SK-N-DZ (cell line): ENCODE data around the gene GALNT10.
A peak's percentile ranks its signal among the peaks of the same experiment; 100 is the strongest.

Experiments used
- DNase-seq: peaks from one replicate; pipeline ENCODE4 v3.0.0-alpha.2; 2015; ENCODE audit warnings: low spot score

GALNT10 gene

DNA sequence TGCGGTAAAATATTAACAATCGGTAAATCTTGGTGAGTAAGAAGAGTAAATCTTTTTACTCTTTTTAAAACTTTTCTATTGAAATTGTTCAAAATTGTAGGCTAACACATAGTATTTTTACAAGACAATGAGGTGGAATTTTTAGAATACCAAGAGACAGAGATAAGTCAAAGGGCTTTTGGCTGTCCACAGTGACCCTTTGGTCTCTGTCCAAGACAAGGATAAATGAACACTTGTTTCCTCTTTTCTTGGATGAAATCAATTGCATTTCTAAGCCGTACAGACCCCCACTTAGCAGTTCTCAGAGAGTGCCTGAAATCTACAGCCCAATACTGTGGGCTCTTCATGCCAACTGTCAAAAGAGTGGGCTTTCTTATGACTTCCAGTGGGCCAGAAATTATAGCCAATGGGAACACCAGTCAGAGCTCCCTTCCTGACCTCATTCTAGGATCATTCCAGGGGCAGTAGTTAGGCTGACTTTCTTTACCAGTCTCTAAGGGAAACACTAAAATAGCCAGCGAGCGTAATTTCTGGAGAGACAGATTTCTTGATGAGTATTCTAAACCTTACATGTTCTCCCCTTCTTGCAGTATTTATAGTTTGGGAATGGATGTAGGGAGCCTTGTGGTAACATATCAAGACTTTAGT is 74.1 kb downstream of the GALNT10 start:
- no peak for DNase-seq

DNA sequence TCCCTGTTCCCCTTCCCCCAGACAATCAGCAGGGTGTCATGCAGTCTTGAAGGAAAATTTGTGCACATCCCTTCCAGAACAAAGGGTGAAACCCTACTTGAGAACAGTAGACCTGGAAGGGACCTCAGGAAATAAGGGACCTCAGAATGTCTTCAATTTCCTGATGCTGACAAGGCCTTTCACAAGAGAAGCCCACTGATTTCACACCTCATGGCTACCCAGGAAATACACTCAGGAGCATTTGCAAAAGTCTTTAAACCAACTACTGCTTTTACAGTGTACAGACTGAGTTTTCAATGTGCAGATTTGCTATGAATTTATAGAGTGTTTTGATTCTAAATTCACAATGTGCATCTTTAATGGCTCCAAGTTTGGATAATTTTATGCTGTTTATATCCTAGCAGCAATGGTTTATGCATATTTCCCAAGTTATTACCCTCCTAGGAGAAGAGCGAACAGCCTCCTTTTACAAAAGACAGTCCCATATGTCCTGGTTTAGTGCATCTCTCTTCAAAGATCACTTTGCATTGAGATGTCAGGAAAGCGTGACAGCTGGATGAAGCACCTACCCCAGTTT is 74.8 kb downstream of the GALNT10 start:
- no peak for DNase-seq

DNA sequence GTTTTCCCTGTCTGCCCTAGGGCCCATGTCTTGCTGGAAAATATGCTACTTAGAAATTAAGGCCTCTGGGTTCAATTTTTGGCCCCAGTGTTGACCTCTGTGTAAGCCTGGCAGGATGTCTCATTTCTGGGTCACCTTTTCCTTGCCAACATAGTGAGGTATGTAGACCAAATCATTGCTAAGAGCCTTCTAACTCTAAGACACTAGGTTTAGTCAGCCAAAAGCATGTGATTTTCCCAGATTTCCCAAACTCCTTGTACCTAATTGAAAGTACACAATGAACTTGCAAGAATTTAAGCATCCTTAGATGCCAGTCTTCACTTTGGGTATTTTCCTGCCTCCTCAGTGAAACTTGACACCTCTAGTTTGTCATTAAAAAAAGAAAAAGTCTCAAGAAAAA is 77.0 kb downstream of the GALNT10 start:
- DNase-seq, result no peak

DNA sequence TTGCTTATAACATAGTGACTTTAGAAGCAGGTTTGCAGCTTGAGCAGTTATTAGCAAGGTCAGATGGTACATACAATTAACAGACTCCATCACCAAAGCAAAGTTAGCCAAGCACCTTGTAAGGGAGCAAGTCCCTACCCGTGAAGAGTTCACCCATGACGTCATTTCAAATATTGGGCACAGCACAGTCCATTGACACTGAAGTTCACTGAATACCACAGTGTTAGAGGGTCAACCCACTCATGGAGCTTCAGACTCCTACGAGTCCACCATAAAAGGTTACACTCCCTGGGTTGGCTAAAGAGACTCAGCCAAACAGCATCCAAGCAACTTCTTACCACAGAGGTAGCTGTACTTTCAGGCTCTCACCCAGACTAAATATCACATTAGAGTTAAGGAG is 77.5 kb downstream of the GALNT10 start:
- no peak for DNase-seq

DNA sequence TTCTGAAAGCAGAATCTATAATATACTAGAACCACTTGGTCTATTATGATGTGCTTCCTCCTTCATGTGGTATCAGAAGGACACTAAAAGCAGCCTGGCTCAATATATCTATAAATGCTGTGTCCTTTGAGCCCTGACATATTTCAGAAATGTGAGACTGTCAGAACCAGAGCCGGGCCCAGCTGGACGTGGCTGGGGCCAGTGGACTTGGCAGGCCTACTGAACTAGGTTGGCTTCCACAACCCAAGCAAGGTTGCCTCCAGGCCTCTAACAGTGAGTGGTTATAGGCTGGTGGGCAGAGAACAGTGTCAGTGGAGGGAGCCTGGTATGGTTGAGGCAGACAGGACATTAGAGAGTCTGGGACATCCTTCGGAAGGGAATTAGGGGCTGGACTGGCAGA is 78.9 kb downstream of the GALNT10 start:
- DNase-seq, result no peak

GRCh38 chr5:154271466-154271865 is 80.9 kb downstream of the GALNT10 start:
- DNase-seq, result no peak

GRCh38 chr5:154271936-154272514 is 81.5 kb downstream of the GALNT10 start:
- DNase-seq, result no peak

DNA sequence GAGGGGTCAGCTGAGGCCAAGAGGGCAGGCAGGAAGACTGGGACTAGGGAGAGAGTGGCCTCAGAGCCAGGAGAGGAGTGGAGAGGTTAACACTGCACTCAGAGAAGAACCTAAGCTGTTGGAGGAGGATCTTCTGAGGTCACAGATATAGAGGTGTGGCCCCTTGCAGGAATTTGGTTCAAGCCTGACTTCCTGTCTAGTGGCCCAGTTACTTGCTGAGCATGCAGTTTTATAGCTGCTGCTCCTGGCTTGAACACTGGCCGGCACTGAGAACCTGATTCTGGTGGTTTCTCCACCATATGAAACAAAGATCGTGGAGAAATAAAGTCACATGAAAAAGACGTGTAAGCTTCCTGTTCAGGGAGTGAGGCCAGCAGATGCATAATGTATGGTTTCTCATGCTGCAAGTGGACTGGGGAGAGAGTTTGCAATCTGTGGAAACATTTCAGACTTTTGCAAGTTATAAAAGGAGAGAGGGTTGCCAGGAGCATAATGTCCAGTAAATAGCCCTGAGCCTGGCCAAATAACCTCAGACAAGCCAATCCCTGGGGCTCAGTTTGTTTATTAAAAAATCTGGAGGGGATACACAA is 82.6 kb downstream of the GALNT10 start:
- no peak for DNase-seq

- DNase-seq, result peak; percentile 20
Observed at GRCh38 chr5:154273963-154274827, 83.7 kb downstream of the GALNT10 start.

GRCh38 chr5:154274828-154275185 is 84.3 kb downstream of the GALNT10 start:
- DNase-seq, result no peak

GRCh38 chr5:154275566-154275965 is 85.0 kb downstream of the GALNT10 start:
- no peak for DNase-seq

GRCh38 chr5:154276261-154276972 is 85.9 kb downstream of the GALNT10 start:
- DNase-seq, result peak; percentile 83

- no peak for DNase-seq
Observed at GRCh38 chr5:154276973-154277331, 86.4 kb downstream of the GALNT10 start.

- no peak for DNase-seq
Observed at GRCh38 chr5:154277499-154277898, 87.0 kb downstream of the GALNT10 start.

DNA sequence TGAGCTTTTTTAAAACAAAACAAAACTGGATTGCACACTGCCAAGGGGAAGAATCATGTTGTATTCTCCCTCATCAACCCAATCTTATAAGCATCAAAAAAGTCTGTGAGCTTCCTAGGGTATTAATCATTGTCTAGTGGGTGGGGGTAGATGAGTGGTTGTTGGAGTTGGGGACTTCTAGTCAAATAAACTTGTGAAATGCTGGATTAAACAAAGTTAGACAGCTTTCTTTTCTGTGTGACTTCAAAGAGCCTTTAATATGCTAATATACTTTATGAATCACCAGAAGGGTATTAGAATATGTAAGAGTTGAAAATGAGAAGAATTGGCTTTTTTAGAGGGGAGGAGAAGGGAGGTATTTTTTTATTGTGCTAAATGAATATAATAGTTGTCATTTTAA is 87.7 kb downstream of the GALNT10 start:
- no peak for DNase-seq

- DNase-seq, result no peak
Observed at GRCh38 chr5:154278908-154279307, 88.4 kb downstream of the GALNT10 start.

- no peak for DNase-seq
Observed at GRCh38 chr5:154284433-154284832, 93.9 kb downstream of the GALNT10 start.

- peak; percentile 41 for DNase-seq
Observed at GRCh38 chr5:154285661-154286408, 95.3 kb downstream of the GALNT10 start.

GRCh38 chr5:154286557-154286956 is 96.0 kb downstream of the GALNT10 start:
- DNase-seq, result no peak

DNA sequence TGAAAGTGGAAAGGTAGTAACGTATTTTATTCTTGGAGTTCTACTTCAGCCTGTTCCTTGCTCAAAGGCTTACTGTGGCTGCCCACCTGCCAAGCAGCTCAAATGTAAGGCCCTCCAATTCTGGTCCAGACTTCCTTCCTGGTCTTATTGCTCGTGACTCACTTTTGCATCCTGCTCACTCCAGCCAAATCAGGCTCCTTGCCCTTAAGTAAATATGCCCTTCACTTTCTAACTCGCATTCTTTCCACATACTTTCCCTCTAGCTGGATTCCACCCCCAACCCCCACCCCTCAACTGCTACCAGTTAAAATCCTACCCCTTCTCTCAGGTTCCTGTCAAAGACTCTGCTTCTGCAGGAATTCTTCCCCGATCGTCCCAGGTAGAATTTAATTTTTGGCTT is 96.6 kb downstream of the GALNT10 start:
- no peak for DNase-seq

DNA sequence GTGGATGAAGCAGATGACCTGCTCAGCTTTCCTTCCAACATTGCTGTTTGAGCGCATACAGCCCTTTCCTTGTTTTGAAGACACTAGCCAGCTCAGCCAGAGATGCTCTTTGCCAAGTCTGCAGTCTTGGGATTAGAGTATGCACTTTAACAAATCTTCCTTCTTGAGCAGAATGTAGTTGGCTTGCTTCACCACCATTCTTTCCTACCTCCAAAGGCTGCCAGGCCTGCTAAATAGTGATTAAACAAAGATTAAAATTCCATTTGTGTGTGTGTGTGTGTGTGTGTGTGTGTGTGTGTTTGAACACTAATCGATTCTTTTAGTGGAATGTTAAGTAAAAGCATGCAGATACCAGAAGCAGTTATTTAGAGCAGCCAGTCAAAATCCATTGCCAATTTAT is 97.6 kb downstream of the GALNT10 start:
- no peak for DNase-seq
